GM23338 (cell line): ENCODE measurements around the gene IGF2BP2. TPM values are rescaled to one million over a fixed set of nuclear protein-coding genes. Genes with fewer than 3 reads are reported as not detected.

Experiments used
- ATAC-seq: fragments of 200-7000 bp; cut with Tn5 transposase; 3 replicates; pipeline ENCODE4 v1.9.1; 2020
- DNase-seq: peaks from one replicate; pipeline ENCODE4 v3.0.0-alpha.2; 2015; ENCODE audit warnings: low spot score
- H2AFZ ChIP-seq: fragments of 200-600 bp; sonication (generic); 2 replicates; pipeline ENCODE4 v1.8.0; 2016; ENCODE audit warnings: antibody characterized with exemption, mild to moderate bottlenecking, moderate library complexity
- H3F3A ChIP-seq: fragments of 200-600 bp; sonication (generic); replicated peaks from 2 replicates; pipeline ENCODE4 v1.8.0; 2017; ENCODE audit warnings: antibody characterized with exemption, mixed run types, low read depth
- H3K27ac ChIP-seq: fragments of 200-600 bp; sonication (generic); 2 replicates; pipeline ENCODE4 v1.6.1; 2016; ENCODE audit warnings: low read depth
- H3K27me3 ChIP-seq: fragments of 200-600 bp; sonication (generic); 2 replicates; pipeline ENCODE4 v1.8.0; 2016; ENCODE audit warnings: mild to moderate bottlenecking, mixed run types, moderate library complexity; ENCODE audit not compliant: insufficient read depth
- H3K36me3 ChIP-seq: fragments of 200-600 bp; sonication (generic); 2 replicates; pipeline ENCODE4 v1.8.0; 2016; ENCODE audit warnings: mild to moderate bottlenecking; ENCODE audit not compliant: insufficient read depth
- H3K4me1 ChIP-seq: fragments of 200-600 bp; sonication (generic); 2 replicates; pipeline ENCODE4 v1.8.0; 2016; ENCODE audit warnings: mild to moderate bottlenecking, moderate library complexity; ENCODE audit not compliant: insufficient read depth
- H3K4me2 ChIP-seq: fragments of 200-600 bp; sonication (generic); 2 replicates; pipeline ENCODE4 v1.7.1; 2017; ENCODE audit warnings: mixed run types
- H3K4me3 ChIP-seq: fragments of 200-600 bp; sonication (generic); 2 replicates; pipeline ENCODE4 v1.6.1; 2016; ENCODE audit warnings: mixed run types
- H3K79me2 ChIP-seq: fragments of 200-600 bp; sonication (generic); replicated peaks from 2 replicates; pipeline ENCODE4 v1.8.0; 2017; ENCODE audit warnings: mild to moderate bottlenecking; ENCODE audit not compliant: insufficient read depth
- H3K9me2 ChIP-seq: fragments of 200-600 bp; sonication (generic); 2 replicates; pipeline ENCODE4 v1.8.0; 2017; ENCODE audit not compliant: insufficient read depth
- H4K20me1 ChIP-seq: fragments of 200-600 bp; sonication (generic); replicated peaks from 2 replicates; pipeline ENCODE4 v1.8.0; 2017; ENCODE audit warnings: mild to moderate bottlenecking; ENCODE audit not compliant: insufficient read depth
- H3K27ac Mint-ChIP-seq: 2 replicates; pipeline ENCODE4 v1.8.0; 2020; ENCODE audit warnings: inconsistent platforms, mild to moderate bottlenecking, moderate library complexity, mixed read lengths
- H3K27me3 Mint-ChIP-seq: 3 replicates; pipeline ENCODE4 v1.8.0; 2022; ENCODE audit warnings: low read depth, mild to moderate bottlenecking, moderate library complexity, mixed read lengths, inconsistent platforms; ENCODE audit not compliant: insufficient read depth, poor library complexity
- H3K36me3 Mint-ChIP-seq: 3 replicates; pipeline ENCODE4 v1.8.0; 2021; ENCODE audit warnings: low read depth, mild to moderate bottlenecking, inconsistent platforms, moderate library complexity, mixed read lengths
- H3K4me1 Mint-ChIP-seq: 3 replicates; pipeline ENCODE4 v1.8.0; 2020; ENCODE audit warnings: mild to moderate bottlenecking, inconsistent platforms, mixed read lengths
- H3K4me3 Mint-ChIP-seq: 3 replicates; pipeline ENCODE4 v1.8.0; 2021; ENCODE audit warnings: moderate library complexity, mild to moderate bottlenecking, inconsistent platforms, mixed read lengths
- H3K9me3 Mint-ChIP-seq: 3 replicates; pipeline ENCODE4 v1.8.0; 2020; ENCODE audit warnings: moderate library complexity, mild to moderate bottlenecking, inconsistent platforms, mixed read lengths
- CREB1 ChIP-seq: fragments of 250-450 bp; sonication (Bioruptor Pico); IDR thresholded peaks from 2 replicates; pipeline ENCODE4 v1.5.0; 2020; ENCODE audit warnings: low read depth, mild to moderate bottlenecking, moderate library complexity
- EZH2 ChIP-seq: fragments of 200-600 bp; sonication (generic); IDR thresholded peaks from one replicate; pipeline ENCODE4 v1.8.0; 2017; ENCODE audit warnings: antibody characterized with exemption, mild to moderate bottlenecking, low read depth; ENCODE audit not compliant: unreplicated experiment
- EZH2phosphoT487 ChIP-seq: fragments of 200-600 bp; sonication (generic); IDR thresholded peaks from one replicate; pipeline ENCODE4 v1.8.1; 2018; ENCODE audit warnings: antibody characterized with exemption; ENCODE audit not compliant: unreplicated experiment
- JUNB ChIP-seq: IDR thresholded peaks from one replicate; pipeline ENCODE4 v1.6.1; 2016; ENCODE audit warnings: antibody characterized with exemption; ENCODE audit not compliant: unreplicated experiment
- NANOG ChIP-seq: IDR thresholded peaks from 2 replicates; pipeline ENCODE4 v1.6.1; 2016; ENCODE audit warnings: antibody characterized with exemption, borderline replicate concordance
- POLR2AphosphoS5 ChIP-seq: IDR thresholded peaks from 2 replicates; pipeline ENCODE4 v1.6.1; 2016; ENCODE audit warnings: antibody characterized with exemption, low read depth
- STAT1 ChIP-seq: IDR thresholded peaks from one replicate; pipeline ENCODE4 v1.6.1; 2016; ENCODE audit warnings: antibody characterized with exemption; ENCODE audit not compliant: unreplicated experiment
- ZNF114 ChIP-seq: fragments of 250-450 bp; sonication (Bioruptor Pico); IDR thresholded peaks from 2 replicates; pipeline ENCODE4 v1.5.0; 2020; ENCODE audit warnings: mild to moderate bottlenecking, moderate library complexity
- ZNF331 ChIP-seq: fragments of 250-450 bp; sonication (Bioruptor Pico); IDR thresholded peaks from 2 replicates; pipeline ENCODE4 v1.5.0; 2020; ENCODE audit warnings: low read depth, mild to moderate bottlenecking, moderate library complexity
- polyA plus RNA-seq: library from polyadenylated mRNA; unstranded; fragments of >200 nt; fragmentation: Nextera tagmentation; extraction: Ambion mirVana; gene quantifications from 2 replicates; pipeline ENCODE4 v1.2.1, GENCODE V29; 2016
- total RNA-seq: library from RNA; depleted of rRNA; stranded (reverse); fragments of >200 nt; shearing (Covaris generic); gene quantifications from 2 replicates; pipeline ENCODE4 v1.2.3, GENCODE V29; 2014
- TF ChIP-seq, protein P1 (sequence below): IDR thresholded peaks from one replicate; pipeline ENCODE4 v1.6.1; 2018; ENCODE audit warnings: antibody characterized with exemption; ENCODE audit not compliant: unreplicated experiment
- TF ChIP-seq, protein P2 (sequence below): fragments of 250-450 bp; sonication (Bioruptor Pico); IDR thresholded peaks from 2 replicates; pipeline ENCODE4 v1.5.0; 2020; ENCODE audit warnings: mild to moderate bottlenecking, moderate library complexity
- TF ChIP-seq, protein P3 (sequence below): IDR thresholded peaks from 2 replicates; pipeline ENCODE4 v1.6.1; 2016; ENCODE audit warnings: antibody characterized with exemption
- TF ChIP-seq, protein P4 (sequence below), 2 experiments: fragments of 200-600 bp in 1 of 2; sonication (generic) in 1 of 2; conservative IDR thresholded peaks; 2 replicates each; pipeline versions ENCODE4 v1.5.1 to v1.6.1; 2016 to 2017; ENCODE audit warnings: antibody characterized with exemption in 2 of 2, low read depth in 2 of 2, mild to moderate bottlenecking in 2 of 2, moderate library complexity in 1 of 2

The IGF2BP2 gene
- total and polyA plus RNA-seq, 2 experiments from 2014 or later: 82.9 to 84.5 TPM

DNA sequence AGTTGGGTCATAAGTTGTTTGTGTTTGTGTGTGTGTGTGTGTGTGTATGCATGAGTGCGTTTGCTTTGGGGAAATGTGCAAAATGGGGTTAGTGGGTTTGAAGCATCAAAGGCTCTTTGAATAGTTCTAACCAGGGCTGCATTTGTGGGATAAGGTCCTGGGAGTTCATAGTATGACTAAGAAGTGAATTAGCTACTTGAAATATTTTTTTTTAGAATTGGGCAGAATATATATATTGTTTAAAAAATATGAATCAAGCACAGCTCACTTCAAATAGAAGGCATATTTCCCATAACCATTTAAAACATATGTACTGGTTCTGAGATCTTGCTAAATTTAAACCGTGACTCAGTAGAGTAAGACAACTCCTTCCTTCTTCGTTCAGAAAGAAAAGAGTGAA, 43.1 kb downstream of the IGF2BP2 start:
- Histone ChIP-seq H3K4me2 (no peak overlapping the region), H3K36me3 (no peaks in the 10 kb centered on the region), H3K4me1 (peaks cover 69% of the 10 kb centered on the region), H3K79me2 (peaks cover 92% of the 10 kb centered on the region), H4K20me1 (peaks cover 13% of the 10 kb centered on the region; the same call in 1 of the 2 replicates), H3K9me2 (no peaks in the 10 kb centered on the region), H3F3A (0 out of 2 replicates have a peak, but pooled peaks cover 4% of the 10 kb centered on the region), H3K27ac (no peak overlapping the region), H2AFZ (no peak overlapping the region), H3K4me3 (no peak overlapping the region), H3K27me3 (no peaks in the 10 kb centered on the region)
- no peak for TF ChIP-seq STAT1
- TF ChIP-seq EZH2: no peak
- TF ChIP-seq, protein P1, sequence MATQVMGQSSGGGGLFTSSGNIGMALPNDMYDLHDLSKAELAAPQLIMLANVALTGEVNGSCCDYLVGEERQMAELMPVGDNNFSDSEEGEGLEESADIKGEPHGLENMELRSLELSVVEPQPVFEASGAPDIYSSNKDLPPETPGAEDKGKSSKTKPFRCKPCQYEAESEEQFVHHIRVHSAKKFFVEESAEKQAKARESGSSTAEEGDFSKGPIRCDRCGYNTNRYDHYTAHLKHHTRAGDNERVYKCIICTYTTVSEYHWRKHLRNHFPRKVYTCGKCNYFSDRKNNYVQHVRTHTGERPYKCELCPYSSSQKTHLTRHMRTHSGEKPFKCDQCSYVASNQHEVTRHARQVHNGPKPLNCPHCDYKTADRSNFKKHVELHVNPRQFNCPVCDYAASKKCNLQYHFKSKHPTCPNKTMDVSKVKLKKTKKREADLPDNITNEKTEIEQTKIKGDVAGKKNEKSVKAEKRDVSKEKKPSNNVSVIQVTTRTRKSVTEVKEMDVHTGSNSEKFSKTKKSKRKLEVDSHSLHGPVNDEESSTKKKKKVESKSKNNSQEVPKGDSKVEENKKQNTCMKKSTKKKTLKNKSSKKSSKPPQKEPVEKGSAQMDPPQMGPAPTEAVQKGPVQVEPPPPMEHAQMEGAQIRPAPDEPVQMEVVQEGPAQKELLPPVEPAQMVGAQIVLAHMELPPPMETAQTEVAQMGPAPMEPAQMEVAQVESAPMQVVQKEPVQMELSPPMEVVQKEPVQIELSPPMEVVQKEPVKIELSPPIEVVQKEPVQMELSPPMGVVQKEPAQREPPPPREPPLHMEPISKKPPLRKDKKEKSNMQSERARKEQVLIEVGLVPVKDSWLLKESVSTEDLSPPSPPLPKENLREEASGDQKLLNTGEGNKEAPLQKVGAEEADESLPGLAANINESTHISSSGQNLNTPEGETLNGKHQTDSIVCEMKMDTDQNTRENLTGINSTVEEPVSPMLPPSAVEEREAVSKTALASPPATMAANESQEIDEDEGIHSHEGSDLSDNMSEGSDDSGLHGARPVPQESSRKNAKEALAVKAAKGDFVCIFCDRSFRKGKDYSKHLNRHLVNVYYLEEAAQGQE: no peak
- TF ChIP-seq ZNF114 (CRISPR knock-in tag): no peak
- TF ChIP-seq POLR2AphosphoS5: no peak
- TF ChIP-seq, protein P2, sequence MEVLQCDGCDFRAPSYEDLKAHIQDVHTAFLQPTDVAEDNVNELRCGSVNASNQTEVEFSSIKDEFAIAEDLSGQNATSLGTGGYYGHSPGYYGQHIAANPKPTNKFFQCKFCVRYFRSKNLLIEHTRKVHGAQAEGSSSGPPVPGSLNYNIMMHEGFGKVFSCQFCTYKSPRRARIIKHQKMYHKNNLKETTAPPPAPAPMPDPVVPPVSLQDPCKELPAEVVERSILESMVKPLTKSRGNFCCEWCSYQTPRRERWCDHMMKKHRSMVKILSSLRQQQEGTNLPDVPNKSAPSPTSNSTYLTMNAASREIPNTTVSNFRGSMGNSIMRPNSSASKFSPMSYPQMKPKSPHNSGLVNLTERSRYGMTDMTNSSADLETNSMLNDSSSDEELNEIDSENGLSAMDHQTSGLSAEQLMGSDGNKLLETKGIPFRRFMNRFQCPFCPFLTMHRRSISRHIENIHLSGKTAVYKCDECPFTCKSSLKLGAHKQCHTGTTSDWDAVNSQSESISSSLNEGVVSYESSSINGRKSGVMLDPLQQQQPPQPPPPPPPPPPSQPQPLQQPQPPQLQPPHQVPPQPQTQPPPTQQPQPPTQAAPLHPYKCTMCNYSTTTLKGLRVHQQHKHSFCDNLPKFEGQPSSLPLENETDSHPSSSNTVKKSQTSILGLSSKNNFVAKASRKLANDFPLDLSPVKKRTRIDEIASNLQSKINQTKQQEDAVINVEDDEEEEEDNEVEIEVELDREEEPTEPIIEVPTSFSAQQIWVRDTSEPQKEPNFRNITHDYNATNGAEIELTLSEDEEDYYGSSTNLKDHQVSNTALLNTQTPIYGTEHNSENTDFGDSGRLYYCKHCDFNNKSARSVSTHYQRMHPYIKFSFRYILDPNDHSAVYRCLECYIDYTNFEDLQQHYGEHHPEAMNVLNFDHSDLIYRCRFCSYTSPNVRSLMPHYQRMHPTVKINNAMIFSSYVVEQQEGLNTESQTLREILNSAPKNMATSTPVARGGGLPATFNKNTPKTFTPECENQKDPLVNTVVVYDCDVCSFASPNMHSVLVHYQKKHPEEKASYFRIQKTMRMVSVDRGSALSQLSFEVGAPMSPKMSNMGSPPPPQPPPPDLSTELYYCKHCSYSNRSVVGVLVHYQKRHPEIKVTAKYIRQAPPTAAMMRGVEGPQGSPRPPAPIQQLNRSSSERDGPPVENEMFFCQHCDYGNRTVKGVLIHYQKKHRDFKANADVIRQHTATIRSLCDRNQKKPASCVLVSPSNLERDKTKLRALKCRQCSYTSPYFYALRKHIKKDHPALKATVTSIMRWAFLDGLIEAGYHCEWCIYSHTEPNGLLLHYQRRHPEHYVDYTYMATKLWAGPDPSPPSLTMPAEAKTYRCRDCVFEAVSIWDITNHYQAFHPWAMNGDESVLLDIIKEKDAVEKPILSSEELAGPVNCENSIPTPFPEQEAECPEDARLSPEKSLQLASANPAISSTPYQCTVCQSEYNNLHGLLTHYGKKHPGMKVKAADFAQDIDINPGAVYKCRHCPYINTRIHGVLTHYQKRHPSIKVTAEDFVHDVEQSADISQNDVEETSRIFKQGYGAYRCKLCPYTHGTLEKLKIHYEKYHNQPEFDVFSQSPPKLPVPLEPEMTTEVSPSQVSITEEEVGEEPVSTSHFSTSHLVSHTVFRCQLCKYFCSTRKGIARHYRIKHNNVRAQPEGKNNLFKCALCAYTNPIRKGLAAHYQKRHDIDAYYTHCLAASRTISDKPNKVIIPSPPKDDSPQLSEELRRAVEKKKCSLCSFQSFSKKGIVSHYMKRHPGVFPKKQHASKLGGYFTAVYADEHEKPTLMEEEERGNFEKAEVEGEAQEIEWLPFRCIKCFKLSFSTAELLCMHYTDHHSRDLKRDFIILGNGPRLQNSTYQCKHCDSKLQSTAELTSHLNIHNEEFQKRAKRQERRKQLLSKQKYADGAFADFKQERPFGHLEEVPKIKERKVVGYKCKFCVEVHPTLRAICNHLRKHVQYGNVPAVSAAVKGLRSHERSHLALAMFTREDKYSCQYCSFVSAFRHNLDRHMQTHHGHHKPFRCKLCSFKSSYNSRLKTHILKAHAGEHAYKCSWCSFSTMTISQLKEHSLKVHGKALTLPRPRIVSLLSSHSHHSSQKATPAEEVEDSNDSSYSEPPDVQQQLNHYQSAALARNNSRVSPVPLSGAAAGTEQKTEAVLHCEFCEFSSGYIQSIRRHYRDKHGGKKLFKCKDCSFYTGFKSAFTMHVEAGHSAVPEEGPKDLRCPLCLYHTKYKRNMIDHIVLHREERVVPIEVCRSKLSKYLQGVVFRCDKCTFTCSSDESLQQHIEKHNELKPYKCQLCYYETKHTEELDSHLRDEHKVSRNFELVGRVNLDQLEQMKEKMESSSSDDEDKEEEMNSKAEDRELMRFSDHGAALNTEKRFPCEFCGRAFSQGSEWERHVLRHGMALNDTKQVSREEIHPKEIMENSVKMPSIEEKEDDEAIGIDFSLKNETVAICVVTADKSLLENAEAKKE (CRISPR knock-in tag): no peak
- no peak for TF ChIP-seq NANOG
- TF ChIP-seq, protein P3, sequence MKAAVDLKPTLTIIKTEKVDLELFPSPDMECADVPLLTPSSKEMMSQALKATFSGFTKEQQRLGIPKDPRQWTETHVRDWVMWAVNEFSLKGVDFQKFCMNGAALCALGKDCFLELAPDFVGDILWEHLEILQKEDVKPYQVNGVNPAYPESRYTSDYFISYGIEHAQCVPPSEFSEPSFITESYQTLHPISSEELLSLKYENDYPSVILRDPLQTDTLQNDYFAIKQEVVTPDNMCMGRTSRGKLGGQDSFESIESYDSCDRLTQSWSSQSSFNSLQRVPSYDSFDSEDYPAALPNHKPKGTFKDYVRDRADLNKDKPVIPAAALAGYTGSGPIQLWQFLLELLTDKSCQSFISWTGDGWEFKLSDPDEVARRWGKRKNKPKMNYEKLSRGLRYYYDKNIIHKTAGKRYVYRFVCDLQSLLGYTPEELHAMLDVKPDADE: no peak
- TF ChIP-seq, protein P4, sequence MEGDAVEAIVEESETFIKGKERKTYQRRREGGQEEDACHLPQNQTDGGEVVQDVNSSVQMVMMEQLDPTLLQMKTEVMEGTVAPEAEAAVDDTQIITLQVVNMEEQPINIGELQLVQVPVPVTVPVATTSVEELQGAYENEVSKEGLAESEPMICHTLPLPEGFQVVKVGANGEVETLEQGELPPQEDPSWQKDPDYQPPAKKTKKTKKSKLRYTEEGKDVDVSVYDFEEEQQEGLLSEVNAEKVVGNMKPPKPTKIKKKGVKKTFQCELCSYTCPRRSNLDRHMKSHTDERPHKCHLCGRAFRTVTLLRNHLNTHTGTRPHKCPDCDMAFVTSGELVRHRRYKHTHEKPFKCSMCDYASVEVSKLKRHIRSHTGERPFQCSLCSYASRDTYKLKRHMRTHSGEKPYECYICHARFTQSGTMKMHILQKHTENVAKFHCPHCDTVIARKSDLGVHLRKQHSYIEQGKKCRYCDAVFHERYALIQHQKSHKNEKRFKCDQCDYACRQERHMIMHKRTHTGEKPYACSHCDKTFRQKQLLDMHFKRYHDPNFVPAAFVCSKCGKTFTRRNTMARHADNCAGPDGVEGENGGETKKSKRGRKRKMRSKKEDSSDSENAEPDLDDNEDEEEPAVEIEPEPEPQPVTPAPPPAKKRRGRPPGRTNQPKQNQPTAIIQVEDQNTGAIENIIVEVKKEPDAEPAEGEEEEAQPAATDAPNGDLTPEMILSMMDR (conservative IDR thresholded peaks at IDR 0.05; ENCODE audit: low read depth in 2 of 2): no peak
- no peak for TF ChIP-seq JUNB
- TF ChIP-seq ZNF331 (CRISPR knock-in tag): no peak
- TF ChIP-seq CREB1: no peak
- TF ChIP-seq EZH2phosphoT487: no peak
- no peaks in the 10 kb centered on the region for H3K9me3 Mint-ChIP-seq
- no peak overlapping the region for H3K4me3 Mint-ChIP-seq
- ATAC-seq (no peak), DNase-seq (no peak)
- H3K27ac Mint-ChIP-seq: no peak overlapping the region
- peaks cover 77% of the 10 kb centered on the region for H3K4me1 Mint-ChIP-seq
- H3K36me3 Mint-ChIP-seq: peaks cover 21% of the 10 kb centered on the region
- peaks cover 2% of the 10 kb centered on the region for H3K27me3 Mint-ChIP-seq
